Renal pelvis (tissue), 4 donors: ENCODE results near the gene SESN3. TPM values are rescaled to one million over a fixed set of nuclear protein-coding genes. Genes with fewer than 3 reads are reported as not detected.
"Not testable (repeated sequence)": the region's sequence is repeated elsewhere in the genome, so short reads cannot be mapped to it uniquely, and the experiment has no call there.

Experiments
- DNase-seq: peaks from one replicate; pipeline ENCODE4 v3.0.0-alpha.2; 2013
- polyA plus RNA-seq, 3 donors: library from polyadenylated mRNA; unstranded; fragments of 120-200 nt; gene quantifications; one replicate each; pipeline ENCODE4 v1.2.1, GENCODE V29; 2013; ENCODE audit not compliant: insufficient read length in 3 of 3

Gene SESN3
- polyA plus RNA-seq, 3 donors = 65.5 to 67.0 (median 67.0) TPM

DNA sequence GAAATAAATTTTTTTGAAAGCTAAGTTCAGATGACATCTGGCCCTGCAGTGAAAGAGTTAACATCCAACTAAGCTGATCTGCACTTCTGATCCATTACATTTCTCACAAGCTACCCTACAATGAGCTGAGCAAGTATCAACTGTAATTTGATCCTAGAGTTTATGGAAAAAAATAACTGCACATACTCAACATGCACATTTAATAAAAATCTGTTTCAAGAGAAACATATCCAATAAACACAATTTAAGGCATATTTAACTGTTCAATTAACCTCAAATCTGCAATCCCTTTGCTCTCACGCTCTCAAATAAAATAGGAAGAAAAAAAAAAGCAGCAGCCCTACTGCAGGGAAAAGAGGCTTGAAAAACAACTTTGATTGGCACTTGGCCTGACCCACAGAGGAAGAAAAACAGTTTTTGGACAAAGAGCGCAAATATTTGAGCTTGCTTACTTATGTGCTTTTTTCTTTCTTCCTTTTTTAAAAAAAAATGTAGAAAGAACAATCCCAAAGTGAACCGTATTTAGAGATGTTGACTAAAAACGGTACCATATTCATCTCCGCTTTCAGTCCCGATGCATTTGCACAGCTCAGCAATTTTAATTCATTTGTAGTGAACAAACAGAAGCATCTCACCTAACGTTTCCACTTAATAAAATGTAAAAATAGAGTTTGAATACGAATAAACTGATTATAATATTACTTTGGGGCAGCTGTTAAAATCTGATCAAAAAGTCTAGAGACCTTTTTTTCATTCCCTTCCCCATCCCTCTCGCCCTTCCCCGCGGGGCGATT, 1.6 kb downstream of the SESN3 start:
- DNase-seq = peak; percentile 64

DNA sequence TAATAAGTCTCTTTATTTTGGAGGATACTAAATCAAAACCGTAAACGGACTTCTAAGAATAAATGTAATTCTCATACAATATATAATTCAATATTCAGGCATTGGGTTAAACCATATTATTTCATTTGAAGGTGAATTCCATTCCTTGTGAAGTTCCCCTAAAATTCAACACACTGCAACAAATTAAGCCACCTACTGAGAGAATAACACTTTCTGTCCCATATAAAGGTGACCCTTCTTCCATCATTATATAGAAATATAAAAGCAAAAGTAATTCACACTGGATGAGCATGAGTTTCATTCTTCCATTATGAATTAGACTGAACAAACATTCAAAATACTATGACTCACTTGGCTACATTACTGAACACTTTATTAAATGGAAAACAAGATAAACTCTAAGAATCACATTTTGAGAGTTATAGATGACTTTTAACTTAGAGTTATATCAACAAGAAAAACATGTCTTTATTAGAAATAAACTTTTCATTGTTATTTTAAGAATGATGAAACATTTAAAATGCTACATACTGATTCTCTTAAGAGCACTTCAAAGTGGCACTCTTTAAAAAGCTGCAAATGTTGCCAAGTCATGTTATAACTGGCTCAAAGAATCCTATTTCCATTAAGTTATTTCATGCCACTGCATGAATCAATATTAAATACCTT, 2.8 kb downstream of the SESN3 start:
- no peak for DNase-seq

DNA sequence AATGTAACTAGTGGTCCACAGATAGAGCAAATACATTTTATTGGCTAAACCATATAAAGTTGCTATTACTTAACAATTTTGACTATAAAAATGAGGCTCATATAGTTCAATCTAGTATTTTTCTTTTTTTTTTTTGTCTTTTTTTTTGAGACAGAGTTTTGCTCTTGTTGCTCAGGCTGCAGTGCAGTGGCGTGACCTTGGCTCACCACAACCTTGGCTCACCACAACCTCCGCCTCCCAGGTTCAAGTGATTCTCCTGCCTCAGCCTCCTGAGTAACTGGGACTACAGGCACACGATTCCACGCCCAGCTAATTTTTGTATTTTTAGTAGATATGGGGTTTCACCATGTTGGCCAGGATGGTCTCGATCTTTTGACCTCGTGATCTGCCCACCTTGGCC, 3.9 kb downstream of the SESN3 start:
- not testable (repeated sequence) for DNase-seq

DNA sequence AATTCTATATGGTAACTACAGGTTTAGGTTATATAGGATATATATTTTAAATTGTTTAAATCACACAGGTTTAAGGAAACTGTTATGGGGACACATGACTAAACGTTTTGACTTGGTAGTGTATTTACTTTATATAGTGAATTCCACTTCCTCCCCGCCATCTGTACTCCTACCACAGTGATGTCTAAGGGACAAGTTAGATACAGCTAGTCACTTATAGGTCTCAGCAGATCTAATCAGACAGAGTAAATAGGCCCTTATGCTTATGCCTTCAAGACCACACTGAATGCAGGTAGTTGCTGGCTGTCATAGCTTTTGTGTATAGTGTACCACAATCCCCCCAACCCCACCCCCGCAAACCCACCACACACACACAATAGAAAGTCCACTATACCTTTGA, 8.2 kb downstream of the SESN3 start:
- DNase-seq = no peak

- no peak for DNase-seq
These were observed 11.4 kb downstream of the SESN3 start for GRCh38 chr11:95219599-95219998.

DNA sequence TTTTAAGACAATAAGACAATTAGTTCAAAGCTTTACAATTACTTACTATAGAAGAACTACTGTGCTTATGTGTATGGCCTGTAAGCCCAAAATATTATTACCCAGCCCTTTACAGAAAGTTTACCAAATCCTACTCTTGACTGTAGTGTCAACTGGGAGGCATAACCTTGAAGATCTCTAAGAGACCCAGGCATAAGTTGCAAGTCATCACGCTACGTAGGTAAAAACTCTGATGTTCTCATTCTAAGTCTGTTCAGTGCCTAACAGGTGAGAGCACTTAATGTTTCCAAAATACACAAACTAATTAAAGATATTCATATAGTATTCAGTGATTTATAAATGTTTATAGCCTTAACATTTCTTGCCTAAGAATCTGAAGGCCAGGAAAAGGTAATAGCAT, 12.9 kb downstream of the SESN3 start:
- DNase-seq = no peak

- no peak for DNase-seq
These were observed 18.4 kb downstream of the SESN3 start for GRCh38 chr11:95212609-95213008.

- DNase-seq = not testable (repeated sequence)
These were observed 21.5 kb downstream of the SESN3 start for GRCh38 chr11:95209535-95209934.

DNA sequence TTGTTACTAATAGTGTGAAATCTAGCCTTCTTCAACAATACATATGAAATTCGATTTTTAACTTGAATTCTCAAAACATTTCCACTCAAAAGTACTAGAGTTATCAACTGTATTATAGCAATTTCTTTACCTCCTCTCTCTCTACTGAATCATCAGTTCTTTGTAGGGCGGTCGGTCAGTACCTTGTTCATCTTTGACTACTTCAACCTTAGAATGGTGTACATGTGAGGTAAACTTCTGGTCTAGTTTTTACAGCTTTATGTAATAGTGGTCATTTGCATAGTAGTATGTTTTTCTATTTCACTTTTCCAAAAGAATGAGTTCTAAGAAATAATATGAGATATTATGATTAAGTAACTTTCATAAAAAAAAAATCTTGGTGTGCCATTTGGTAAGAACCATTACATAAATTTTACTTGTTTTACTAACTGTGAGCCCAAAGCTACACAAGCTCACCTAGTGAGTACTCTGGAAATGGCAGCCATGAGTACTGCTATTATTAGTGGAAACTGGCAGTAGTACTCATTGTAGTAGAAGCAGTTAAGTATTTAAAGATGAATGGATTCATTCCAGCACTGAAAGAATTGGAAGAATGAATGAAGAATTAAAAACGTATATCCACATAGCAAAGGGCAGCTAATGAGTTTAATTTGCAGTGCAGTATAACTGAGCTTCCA, 30.1 kb downstream of the SESN3 start:
- no peak for DNase-seq

DNA sequence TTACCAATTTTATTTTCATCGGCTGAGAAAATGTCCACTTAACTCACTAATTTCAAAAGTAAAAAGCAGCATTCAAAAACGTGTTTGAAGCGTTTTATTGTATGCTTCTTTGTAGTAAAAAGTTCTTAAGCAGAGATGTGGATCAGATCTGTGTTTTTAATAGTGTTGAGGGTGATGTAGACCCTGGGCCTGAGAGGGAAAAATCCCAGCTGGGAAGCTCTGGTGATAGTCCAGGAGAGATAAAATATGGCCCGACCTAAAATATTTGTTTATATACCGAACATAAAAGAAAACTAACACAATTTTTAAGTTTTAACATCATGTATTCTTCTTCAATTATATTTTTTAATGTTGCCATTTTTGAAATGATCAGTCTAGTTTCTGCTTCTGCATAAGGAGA, 35.2 kb downstream of the SESN3 start:
- DNase-seq = no peak

GRCh38 chr11:95193541-95193940, 37.5 kb downstream of the SESN3 start:
- DNase-seq = no peak

DNA sequence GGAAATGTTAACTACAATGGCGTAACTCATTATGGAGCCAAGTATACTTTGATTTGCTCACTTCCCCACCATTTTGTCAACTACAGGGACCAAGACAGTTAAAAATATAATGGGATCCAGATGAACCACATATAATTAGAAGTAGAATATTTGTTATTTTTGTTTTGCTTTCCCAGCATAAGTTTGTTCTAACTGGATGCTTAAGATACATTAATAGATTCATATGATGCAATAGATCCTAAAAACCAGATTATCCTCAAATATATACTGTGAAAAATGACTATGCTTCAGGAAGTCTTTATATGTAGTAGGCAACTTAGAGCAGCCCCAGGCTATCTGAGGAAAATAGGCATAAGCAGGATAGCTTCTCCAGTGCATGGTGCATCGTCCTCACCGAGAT, 38.3 kb downstream of the SESN3 start:
- no peak for DNase-seq

DNA sequence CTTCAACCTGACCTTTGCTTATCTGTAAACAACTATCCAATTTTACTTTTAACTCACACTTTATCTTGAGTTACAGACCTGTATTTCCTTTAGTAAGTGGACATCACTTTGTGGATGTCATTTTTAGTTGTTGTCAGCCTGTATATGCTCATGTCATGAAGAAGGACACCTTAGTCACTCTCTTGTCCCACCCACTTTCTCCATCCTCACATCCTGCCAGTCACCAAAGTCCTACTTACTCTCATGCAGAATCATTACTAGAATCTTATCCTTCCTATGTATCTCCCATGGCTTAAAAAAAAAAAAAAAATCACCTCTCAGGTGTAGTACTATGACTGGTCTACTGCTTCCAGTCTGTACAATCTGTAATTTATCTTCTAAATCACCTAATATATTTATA, 43.3 kb downstream of the SESN3 start:
- no peak for DNase-seq

GRCh38 chr11:95182397-95182796, 48.6 kb downstream of the SESN3 start:
- no peak for DNase-seq

- DNase-seq = no peak
These were observed 55.1 kb downstream of the SESN3 start for GRCh38 chr11:95175818-95176380.

DNA sequence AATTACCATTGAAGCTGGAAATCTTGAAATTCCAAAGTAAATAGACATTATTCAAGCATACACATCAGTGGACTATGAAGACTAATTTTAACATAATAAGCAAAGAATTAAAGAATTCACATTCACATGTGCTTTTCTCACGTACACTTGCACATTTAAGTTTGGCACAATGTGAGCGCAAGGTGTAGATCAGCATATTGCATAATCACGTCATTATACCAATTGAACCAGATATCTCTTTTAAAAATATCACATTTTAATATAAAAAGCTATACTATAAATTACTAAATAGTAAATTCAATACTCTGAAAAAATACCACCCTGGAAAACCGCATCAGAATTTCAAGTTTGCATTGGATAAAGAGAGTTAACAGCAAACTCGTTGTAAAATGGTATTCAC, 60.7 kb downstream of the SESN3 start:
- DNase-seq = no peak

DNA sequence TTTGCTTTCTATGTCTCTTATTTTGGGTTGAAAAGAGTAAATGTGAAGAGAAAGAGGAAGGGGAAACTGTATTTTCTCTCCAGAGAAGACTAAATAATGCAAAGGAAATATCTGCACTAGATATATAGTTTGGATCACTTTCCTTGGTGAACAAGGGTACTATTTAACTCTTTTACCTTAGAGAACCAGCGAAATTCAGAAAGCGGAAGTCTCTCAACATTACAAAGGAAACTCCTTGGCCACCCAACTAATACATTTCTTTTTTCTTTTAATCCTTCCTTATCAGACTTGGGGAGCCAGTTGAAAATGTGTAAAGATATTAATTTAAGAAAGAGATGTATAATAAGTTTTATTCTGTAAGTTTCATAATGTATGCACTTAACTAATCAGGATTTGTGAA, 64.2 kb downstream of the SESN3 start:
- DNase-seq = no peak

GRCh38 chr11:95165638-95166037, 65.4 kb downstream of the SESN3 start:
- no peak for DNase-seq

GRCh38 chr11:95163106-95163505, 67.9 kb downstream of the SESN3 start:
- no peak for DNase-seq

DNA sequence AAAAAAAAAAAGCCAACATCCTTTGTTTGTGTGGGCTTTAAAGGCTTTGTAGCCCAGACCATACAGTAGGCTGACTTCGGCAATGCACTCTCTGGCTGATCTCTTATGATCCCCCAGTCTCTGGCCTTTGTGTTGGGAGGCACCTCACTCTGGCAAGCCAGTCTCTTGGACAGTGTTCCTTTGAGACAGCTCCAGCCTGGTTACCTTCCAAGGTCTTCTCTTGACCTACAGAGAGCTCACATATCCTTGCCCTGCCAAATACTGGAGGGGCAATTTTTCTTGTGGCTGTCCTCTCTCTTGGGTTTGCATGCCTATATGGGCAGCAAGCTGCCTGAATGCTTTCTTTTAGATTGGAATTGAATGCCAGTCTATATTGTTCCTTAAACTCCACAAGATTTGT, 69.8 kb downstream of the SESN3 start:
- DNase-seq = no peak

- no peak for DNase-seq
These were observed 73.2 kb downstream of the SESN3 start for GRCh38 chr11:95157824-95158223.

- DNase-seq = no peak
These were observed 74.0 kb downstream of the SESN3 start for GRCh38 chr11:95156916-95157541.
